Activated CD8-positive, alpha-beta T cell treated with anti-CD3 and anti-CD28 coated beads for 36 hours (primary cell): ENCODE results near the gene METTL24. TPM values are rescaled to one million over a fixed set of nuclear protein-coding genes. Genes with fewer than 3 reads are reported as not detected.
A peak's percentile ranks its signal among the peaks of the same experiment; 100 is the strongest.
"Not testable (repeated sequence)": the region's sequence is repeated elsewhere in the genome, so short reads cannot be mapped to it uniquely, and the experiment has no call there.

Experiments
- ATAC-seq: fragments of 200-7000 bp; cut with Tn5 transposase; one replicate; pipeline ENCODE4 v1.10.0; 2021; ENCODE audit warnings: mild to moderate bottlenecking, moderate library complexity
- CTCF ChIA-PET: fragments of 350-600 bp; sonication (Branson Sonifier 250); formaldehyde crosslinking; loops from one replicate; lab custom pipeline; 2021; ENCODE audit warnings: antibody characterized with exemption; lab: Charles Lee
- POLR2A ChIA-PET: fragments of 350-600 bp; sonication (Branson Sonifier 250); formaldehyde crosslinking; loops from one replicate; lab custom pipeline; 2021; ENCODE audit warnings: antibody characterized with exemption; lab: Charles Lee
- DNase-seq: peaks from one replicate; pipeline ENCODE4 v3.0.0-alpha.2; 2020
- H3K27ac Mint-ChIP-seq: one replicate; pipeline ENCODE4 v1.8.0; 2021; ENCODE audit warnings: mild to moderate bottlenecking, mixed read lengths
- H3K27me3 Mint-ChIP-seq: one replicate; pipeline ENCODE4 v1.8.0; 2021; ENCODE audit warnings: mixed read lengths
- H3K36me3 Mint-ChIP-seq: one replicate; pipeline ENCODE4 v1.8.0; 2021; ENCODE audit warnings: low read depth, mixed read lengths
- H3K4me1 Mint-ChIP-seq: one replicate; pipeline ENCODE4 v1.8.0; 2021; ENCODE audit warnings: low read depth, mixed read lengths
- H3K4me3 Mint-ChIP-seq: one replicate; pipeline ENCODE4 v1.8.0; 2021; ENCODE audit warnings: mild to moderate bottlenecking, moderate library complexity, mixed read lengths
- H3K9me3 Mint-ChIP-seq: one replicate; pipeline ENCODE4 v1.8.0; 2021; ENCODE audit warnings: mixed read lengths
- CTCF ChIP-seq: fragments of 200-600 bp; IDR thresholded peaks from one replicate; pipeline ENCODE4 v1.8.0; 2022; ENCODE audit warnings: antibody characterized with exemption, mild to moderate bottlenecking
- intact Hi-C: fragments of 100-400 bp; cut with micrococcal nuclease; formaldehyde crosslinking; loops from one replicate; pipeline ENCODE4 v1.10.0; 2022
- total RNA-seq, 2 experiments: library from RNA; stranded (reverse); gene quantifications; one replicate each; pipeline ENCODE4 v1.2.3, GENCODE V29; 2021

The METTL24 gene
- total RNA-seq, 2 experiments from 2014 or later, result not detected

- POLR2A ChIA-PET, result no interaction called here
- ATAC-seq (no peak), DNase-seq (no peak)
- H3K36me3 Mint-ChIP-seq, result peaks cover 14% of the 10 kb centered on the region
- H3K27ac Mint-ChIP-seq, result no peak overlapping the region
- CTCF ChIA-PET, result no interaction called here
- intact Hi-C loops, result no loop called here
- TF ChIP-seq CTCF, result no peak
- no peaks in the 10 kb centered on the region for H3K27me3 Mint-ChIP-seq
- no peak overlapping the region for H3K4me3 Mint-ChIP-seq
- H3K4me1 Mint-ChIP-seq, result peaks cover 2% of the 10 kb centered on the region
- H3K9me3 Mint-ChIP-seq, result no peaks in the 10 kb centered on the region
These were observed 118.4 kb downstream of the METTL24 start for GRCh38 chr6:110239526-110240274.

- Mint-ChIP-seq H3K4me1 (peaks cover 17% of the 10 kb centered on the region), H3K36me3 (peaks cover 12% of the 10 kb centered on the region)
- intact Hi-C loops, DNase-seq, POLR2A ChIA-PET, H3K4me3 Mint-ChIP-seq, H3K27me3 Mint-ChIP-seq, ATAC-seq, H3K27ac Mint-ChIP-seq, H3K9me3 Mint-ChIP-seq: not testable (repeated sequence)
- CTCF ChIA-PET, result interaction anchor here (1.0 kb wide), 1 partner anchor 14 kb away, joined by 3 read pairs; no protein-coding TSS in a partner anchor
These were observed 122.1 kb downstream of the METTL24 start for GRCh38 chr6:110236007-110236406.

- Mint-ChIP-seq H3K36me3 (peaks cover 20% of the 10 kb centered on the region), H3K4me1 (peaks cover 17% of the 10 kb centered on the region), H3K9me3 (no peaks in the 10 kb centered on the region), H3K4me3 (no peak overlapping the region), H3K27me3 (no peaks in the 10 kb centered on the region), H3K27ac (no peak overlapping the region)
- DNase-seq (peak; percentile 3), ATAC-seq (peak; percentile 96)
- no peak for TF ChIP-seq CTCF
- ChIA-PET CTCF (interaction anchor here (0.7 to 1.5 kb wide), 2 partner anchors 10 to 194 kb away, joined by 3 read pairs; no protein-coding TSS in a partner anchor), POLR2A (no interaction called here)
- intact Hi-C loops, result no loop called here
These were observed 124.3 kb downstream of the METTL24 start for GRCh38 chr6:110233770-110234374.

DNA sequence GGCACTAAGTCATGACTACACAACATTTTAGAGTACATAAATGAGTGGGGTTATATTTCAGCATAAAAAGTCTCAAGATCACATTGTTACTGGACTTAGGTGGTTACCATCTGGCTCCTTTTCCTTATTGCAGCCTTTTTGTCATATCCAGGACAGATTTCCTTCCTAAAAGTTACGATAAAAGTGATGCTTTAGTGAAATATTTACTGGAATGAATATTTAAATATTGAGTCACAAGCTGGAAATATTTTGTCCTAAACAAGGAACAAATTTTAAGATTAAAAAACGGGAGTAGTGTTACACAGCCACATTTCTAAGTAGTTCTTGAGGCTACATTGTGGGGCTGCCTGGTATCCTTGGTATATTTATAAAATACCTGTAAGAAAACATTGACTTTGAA lies 125.7 kb downstream of the METTL24 start:
- ChIA-PET CTCF (no interaction called here), POLR2A (no interaction called here)
- ATAC-seq, result no peak
- Mint-ChIP-seq H3K4me1 (peaks cover 17% of the 10 kb centered on the region), H3K9me3 (no peaks in the 10 kb centered on the region), H3K27ac (no peak overlapping the region), H3K4me3 (no peak overlapping the region), H3K27me3 (no peaks in the 10 kb centered on the region), H3K36me3 (peaks cover 20% of the 10 kb centered on the region)
- intact Hi-C loops, result no loop called here
- no peak for DNase-seq
- no peak for TF ChIP-seq CTCF

GRCh38 chr6:110226261-110226660 lies 131.9 kb downstream of the METTL24 start:
- Mint-ChIP-seq H3K27ac (no peak overlapping the region), H3K36me3 (peaks cover 21% of the 10 kb centered on the region), H3K4me1 (no peaks in the 10 kb centered on the region), H3K27me3 (no peaks in the 10 kb centered on the region), H3K4me3 (no peak overlapping the region), H3K9me3 (no peaks in the 10 kb centered on the region)
- intact Hi-C loops, result no loop called here
- DNase-seq (no peak), ATAC-seq (no peak)
- no peak for TF ChIP-seq CTCF
- ChIA-PET POLR2A (no interaction called here), CTCF (no interaction called here)
